ENCODE measurements around the gene FUT3.
"Not testable (repeated sequence)": the region's sequence is repeated elsewhere in the genome, so short reads cannot be mapped to it uniquely, and the experiment has no call there.

Gene FUT3

DNA sequence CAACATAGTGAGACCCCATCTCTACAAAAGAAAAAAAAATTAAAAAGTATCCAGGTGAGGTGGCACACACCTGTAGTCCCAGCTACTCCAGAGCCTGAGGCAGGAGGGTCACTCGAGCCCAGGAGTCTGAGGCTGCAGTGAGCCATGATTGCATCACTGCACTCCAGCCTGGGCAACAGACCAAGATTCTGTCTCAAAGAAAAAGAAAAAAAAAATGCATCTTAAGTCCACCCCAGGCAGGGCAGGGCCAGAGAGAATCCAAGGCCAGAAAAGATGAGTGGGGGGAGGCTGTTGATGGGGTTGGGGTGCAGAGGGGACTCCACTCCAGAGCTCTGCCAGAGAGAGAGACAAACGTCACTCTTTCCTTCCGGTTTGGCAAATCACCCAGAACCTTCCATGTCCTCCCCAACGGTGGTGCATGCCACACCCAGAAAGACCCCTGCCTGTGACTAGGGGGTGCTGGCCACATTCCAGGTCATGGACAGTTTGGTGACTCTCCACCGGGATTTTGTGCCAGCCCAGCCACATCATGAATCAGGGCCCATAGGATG, 431 bp downstream of the FUT3 start:
- H3K27ac ChIP-seq: no peak overlapping the region
- H3K4me3 ChIP-seq (ENCODE audit: low read depth, low read length): no peak overlapping the region
- H3K36me3 ChIP-seq (replicated peaks): no peaks in the 10 kb centered on the region
- peaks cover 3% of the 10 kb centered on the region for H3K27me3 ChIP-seq (replicated peaks)
- peak; percentile 53 for DNase-seq
- TF ChIP-seq CTCF (IDR thresholded peaks at IDR 0.05; ENCODE audit: low read depth, low read length, missing control alignments): no peak
- in situ Hi-C loops (cut with HindIII; ENCODE audit: low pct_ligation_motif_present, low sequenced_read_pairs): no loop called here

- in situ Hi-C loops (cut with HindIII; ENCODE audit: low pct_ligation_motif_present, low sequenced_read_pairs): no loop called here
- DNase-seq: no peak
- no peak overlapping the region for H3K27ac ChIP-seq
- no peak overlapping the region for H3K4me3 ChIP-seq (ENCODE audit: low read depth, low read length)
- TF ChIP-seq CTCF (IDR thresholded peaks at IDR 0.05; ENCODE audit: low read depth, low read length, missing control alignments): no peak
- H3K36me3 ChIP-seq (replicated peaks): no peaks in the 10 kb centered on the region
- H3K27me3 ChIP-seq (replicated peaks): peaks cover 3% of the 10 kb centered on the region
Measured at GRCh38 chr19:5850189-5850588, 1.1 kb downstream of the FUT3 start.

GRCh38 chr19:5848621-5849020, 2.6 kb downstream of the FUT3 start:
- H3K4me3 ChIP-seq (ENCODE audit: low read depth, low read length); H3K36me3 ChIP-seq (replicated peaks); DNase-seq; H3K27ac ChIP-seq; H3K27me3 ChIP-seq (replicated peaks); in situ Hi-C loops (cut with HindIII; ENCODE audit: low pct_ligation_motif_present, low sequenced_read_pairs): not testable (repeated sequence)

DNA sequence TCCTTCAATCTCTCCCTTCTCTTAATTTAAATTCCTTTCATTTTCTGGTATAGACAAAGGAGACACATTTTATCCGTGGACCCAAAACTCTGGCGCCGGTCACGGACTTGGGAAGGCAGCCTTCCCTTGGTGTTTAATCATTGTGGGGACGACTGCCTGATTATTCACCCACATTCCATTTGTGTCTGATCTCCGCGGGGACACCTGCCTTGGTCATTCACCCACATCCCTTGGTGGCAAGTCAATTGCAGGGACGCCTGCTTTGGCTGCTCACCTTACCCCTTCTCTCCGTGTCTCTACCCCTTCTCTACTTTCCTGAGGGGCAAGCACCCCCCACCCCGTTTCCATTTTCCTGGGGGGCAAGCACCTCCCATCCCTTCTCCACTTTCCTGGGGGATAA, 3.4 kb downstream of the FUT3 start:
- DNase-seq; H3K36me3 ChIP-seq (replicated peaks); H3K27me3 ChIP-seq (replicated peaks); in situ Hi-C loops (cut with HindIII; ENCODE audit: low pct_ligation_motif_present, low sequenced_read_pairs); H3K27ac ChIP-seq; H3K4me3 ChIP-seq (ENCODE audit: low read depth, low read length): not testable (repeated sequence)

DNA sequence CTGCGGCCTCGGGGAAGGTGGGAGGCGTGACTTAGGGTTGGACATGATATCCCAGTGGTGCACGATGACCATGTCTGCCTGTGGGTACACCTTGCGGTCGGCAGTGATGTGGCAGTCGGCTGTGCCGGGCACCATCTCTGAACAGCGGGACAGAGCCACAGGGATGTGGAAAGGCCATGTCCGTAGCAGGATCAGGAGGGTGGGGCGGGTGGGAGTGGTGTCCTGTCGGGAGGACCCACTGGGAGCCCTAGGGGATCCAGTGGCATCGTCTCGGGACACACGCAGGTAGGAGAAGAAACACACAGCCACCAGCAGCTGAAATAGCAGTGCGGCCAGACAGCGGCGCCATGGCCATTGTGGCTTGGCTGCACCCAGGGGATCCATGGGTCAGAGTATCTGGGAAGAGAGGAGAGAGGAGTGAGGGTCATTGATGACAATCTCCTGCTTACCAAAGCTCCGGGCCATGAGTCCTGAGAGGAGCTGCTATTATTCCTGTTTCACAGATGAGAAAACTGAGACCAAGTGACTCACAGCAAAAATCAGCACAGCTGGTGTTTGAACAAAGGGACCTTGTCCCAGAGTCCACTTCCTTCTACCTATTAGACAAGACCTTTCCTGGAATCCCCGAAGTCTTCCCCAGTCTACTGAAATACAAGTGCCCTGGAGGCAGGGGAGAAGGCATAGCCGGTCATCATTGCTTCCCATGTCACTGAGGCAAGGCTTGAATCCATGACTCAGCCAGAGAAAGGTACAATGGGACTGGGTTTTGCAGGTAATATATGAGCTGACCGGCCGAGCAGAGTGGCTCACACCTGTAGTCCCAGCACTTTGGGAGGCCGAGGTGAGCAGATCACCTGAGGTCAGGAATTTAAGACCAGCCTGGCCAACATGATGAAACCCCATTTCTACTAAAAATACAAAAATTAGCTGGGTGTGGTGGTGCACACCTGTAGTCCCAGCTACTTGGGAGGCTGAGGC, 6.5 kb downstream of the FUT3 start:
- Histone ChIP-seq H3K4me3 (ENCODE audit: low read depth, low read length) (no peak overlapping the region), H3K27me3 (replicated peaks) (no peaks in the 10 kb centered on the region), H3K36me3 (replicated peaks) (no peaks in the 10 kb centered on the region), H3K27ac (no peak overlapping the region)
- TF ChIP-seq CTCF (IDR thresholded peaks at IDR 0.05; ENCODE audit: low read depth, low read length, missing control alignments): no peak
- no peak for DNase-seq
- in situ Hi-C loops (cut with HindIII; ENCODE audit: low pct_ligation_motif_present, low sequenced_read_pairs): no loop called here

DNA sequence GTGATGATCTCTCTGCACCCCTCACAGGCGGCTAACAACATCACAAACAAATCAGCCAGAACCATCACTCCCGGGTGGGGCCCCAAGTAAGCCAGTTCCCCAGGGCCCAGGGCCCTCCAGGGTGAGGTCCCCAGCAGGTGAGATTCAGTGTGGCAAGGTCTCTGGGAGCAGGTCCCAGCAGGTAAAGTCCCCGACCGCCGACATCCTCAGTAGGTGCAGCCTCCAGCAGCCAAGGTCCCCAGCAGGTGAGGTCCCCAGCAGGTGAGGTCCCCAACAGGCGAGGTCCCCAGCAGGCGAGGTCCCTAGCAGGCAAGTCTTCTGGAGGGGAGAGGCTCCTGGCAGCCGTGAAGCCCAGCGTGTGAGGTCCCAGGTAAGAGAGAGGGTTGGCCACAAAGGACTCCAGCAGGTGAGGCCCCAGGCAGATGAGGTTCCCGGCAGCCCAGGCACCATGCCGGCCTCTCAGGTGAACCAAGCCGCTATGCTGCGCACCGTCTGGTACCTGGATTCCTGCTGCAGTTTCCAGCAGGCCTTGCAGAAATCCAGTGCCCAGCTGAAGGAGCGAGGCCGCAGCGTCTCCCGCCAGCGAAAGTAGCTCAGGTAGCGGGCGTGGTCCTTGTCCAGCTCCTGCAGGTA, 7.8 kb downstream of the FUT3 start:
- no peak for TF ChIP-seq CTCF (IDR thresholded peaks at IDR 0.05; ENCODE audit: low read depth, low read length, missing control alignments)
- no peak overlapping the region for H3K27ac ChIP-seq
- DNase-seq: no peak
- in situ Hi-C loops (cut with HindIII; ENCODE audit: low pct_ligation_motif_present, low sequenced_read_pairs): no loop called here
- H3K36me3 ChIP-seq (replicated peaks): no peaks in the 10 kb centered on the region
- no peaks in the 10 kb centered on the region for H3K27me3 ChIP-seq (replicated peaks)
- no peak overlapping the region for H3K4me3 ChIP-seq (ENCODE audit: low read depth, low read length)

DNA sequence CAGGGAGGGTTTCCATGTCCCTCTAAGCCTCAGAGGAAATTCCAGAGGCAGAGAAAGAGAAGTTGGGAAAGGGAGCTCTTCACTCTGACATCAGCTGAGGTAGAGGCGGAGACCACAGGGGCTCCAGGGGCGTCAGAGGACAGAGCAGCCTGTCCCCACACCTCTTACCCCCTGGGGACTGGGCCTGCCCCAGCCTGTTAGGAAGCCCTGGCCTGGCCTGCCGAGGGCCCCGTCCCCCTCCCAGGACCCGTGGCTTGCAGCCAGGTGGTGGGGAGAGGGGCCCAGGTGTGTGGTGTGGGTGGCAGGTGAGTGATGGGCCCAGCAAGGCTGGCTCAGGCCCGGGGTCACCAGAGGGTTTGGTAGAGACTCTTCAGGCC, 9.5 kb downstream of the FUT3 start:
- H3K27ac ChIP-seq; H3K4me3 ChIP-seq (ENCODE audit: low read depth, low read length); in situ Hi-C loops (cut with HindIII; ENCODE audit: low pct_ligation_motif_present, low sequenced_read_pairs); DNase-seq; H3K36me3 ChIP-seq (replicated peaks); H3K27me3 ChIP-seq (replicated peaks): not testable (repeated sequence)

Data from brain microvascular endothelial cell (primary cell).